ENCODE measurements around the gene KCNJ4.

DNA sequence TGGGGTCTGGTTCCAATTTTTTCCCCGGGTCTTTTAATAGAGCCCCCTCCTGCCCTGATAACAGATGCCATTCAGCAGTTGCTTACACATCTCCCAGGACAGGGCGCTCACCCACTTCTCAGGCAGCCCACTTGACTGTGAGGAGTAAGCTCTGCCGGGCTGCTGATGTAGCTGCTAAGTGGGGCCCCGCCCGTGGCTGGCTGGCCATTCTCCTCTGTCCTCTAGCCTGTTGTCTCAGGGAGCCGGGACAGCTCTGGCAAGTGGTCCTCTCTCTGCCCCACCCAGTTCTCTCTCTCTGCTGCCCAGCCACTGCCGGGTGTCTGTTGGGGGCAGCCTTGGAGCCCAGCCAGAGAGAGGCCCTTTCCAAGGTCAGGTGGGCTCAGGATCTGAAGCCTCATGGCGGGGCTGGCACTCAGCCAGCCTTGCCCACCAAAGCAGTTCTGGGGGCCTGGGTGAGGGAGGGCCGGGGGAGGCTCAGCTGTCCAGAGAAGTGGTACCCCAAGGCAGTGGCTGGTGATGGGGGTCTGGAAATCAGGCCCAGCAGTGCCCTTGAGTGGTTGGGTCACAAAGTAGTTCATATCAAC, 8.9 kb downstream of the KCNJ4 start:
- no peak for TF ChIP-seq POLR2AphosphoS5 (IDR thresholded peaks at IDR 0.05)
- TF ChIP-seq, protein P1, sequence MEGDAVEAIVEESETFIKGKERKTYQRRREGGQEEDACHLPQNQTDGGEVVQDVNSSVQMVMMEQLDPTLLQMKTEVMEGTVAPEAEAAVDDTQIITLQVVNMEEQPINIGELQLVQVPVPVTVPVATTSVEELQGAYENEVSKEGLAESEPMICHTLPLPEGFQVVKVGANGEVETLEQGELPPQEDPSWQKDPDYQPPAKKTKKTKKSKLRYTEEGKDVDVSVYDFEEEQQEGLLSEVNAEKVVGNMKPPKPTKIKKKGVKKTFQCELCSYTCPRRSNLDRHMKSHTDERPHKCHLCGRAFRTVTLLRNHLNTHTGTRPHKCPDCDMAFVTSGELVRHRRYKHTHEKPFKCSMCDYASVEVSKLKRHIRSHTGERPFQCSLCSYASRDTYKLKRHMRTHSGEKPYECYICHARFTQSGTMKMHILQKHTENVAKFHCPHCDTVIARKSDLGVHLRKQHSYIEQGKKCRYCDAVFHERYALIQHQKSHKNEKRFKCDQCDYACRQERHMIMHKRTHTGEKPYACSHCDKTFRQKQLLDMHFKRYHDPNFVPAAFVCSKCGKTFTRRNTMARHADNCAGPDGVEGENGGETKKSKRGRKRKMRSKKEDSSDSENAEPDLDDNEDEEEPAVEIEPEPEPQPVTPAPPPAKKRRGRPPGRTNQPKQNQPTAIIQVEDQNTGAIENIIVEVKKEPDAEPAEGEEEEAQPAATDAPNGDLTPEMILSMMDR (IDR thresholded peaks at IDR 0.05): no peak
- no peak for TF ChIP-seq POLR2A (IDR thresholded peaks at IDR 0.05; ENCODE audit: low read depth)

Measured in esophagus muscularis mucosa (tissue), 3 donors.